ENCODE data around the gene PEX3. TPM values are rescaled to one million over a fixed set of nuclear protein-coding genes. Genes with fewer than 3 reads are reported as not detected.
A peak's percentile ranks its signal among the peaks of the same experiment; 100 is the strongest.

PEX3 gene
- total and polyA plus RNA-seq, 10 donors = 9.0 to 21.2 (median 14.4) TPM

- 82 to 88% (median 86%) methylated on average over 2 of the region's 2 CpGs for WGBS, 5 donors
- TF ChIP-seq POLR2A (IDR thresholded peaks at IDR 0.05) = no peak
- TF ChIP-seq, protein P1, sequence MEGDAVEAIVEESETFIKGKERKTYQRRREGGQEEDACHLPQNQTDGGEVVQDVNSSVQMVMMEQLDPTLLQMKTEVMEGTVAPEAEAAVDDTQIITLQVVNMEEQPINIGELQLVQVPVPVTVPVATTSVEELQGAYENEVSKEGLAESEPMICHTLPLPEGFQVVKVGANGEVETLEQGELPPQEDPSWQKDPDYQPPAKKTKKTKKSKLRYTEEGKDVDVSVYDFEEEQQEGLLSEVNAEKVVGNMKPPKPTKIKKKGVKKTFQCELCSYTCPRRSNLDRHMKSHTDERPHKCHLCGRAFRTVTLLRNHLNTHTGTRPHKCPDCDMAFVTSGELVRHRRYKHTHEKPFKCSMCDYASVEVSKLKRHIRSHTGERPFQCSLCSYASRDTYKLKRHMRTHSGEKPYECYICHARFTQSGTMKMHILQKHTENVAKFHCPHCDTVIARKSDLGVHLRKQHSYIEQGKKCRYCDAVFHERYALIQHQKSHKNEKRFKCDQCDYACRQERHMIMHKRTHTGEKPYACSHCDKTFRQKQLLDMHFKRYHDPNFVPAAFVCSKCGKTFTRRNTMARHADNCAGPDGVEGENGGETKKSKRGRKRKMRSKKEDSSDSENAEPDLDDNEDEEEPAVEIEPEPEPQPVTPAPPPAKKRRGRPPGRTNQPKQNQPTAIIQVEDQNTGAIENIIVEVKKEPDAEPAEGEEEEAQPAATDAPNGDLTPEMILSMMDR (IDR thresholded peaks at IDR 0.05 in 8 of 11, conservative IDR thresholded peaks at IDR 0.05 in 3 of 11) = no peak
- TF ChIP-seq POLR2AphosphoS5 (IDR thresholded peaks at IDR 0.05) = no peak
- Histone ChIP-seq H3K9me3 (no peaks in the 10 kb centered on the region), H3K27ac (no peak overlapping the region), H3K27me3 (replicated peaks in 1 of 7) (no peaks in the 10 kb centered on the region), H3K36me3 (peaks cover 0 to 7% (median 1%) of the 10 kb centered on the region in 6 donors), H3K4me3 (no peak overlapping the region), H3K4me1 (peaks cover 0 to 6% (median 0%) of the 10 kb centered on the region in 6 donors)
- DNase-seq = no peak
- intact Hi-C loops (cut with DNase I; ENCODE audit: low total_unique reads) = loop anchor here (5.0 kb wide), 2 partner anchors 734 to 859 kb away; no protein-coding TSS in a partner anchor
Observed at GRCh38 chr6:143426026-143426425, 24.6 kb upstream of the PEX3 start.

- Histone ChIP-seq H3K27me3 (replicated peaks in 1 of 7) (no peaks in the 10 kb centered on the region), H3K4me3 (no peak overlapping the region), H3K36me3 (peaks cover 0 to 15% (median 2%) of the 10 kb centered on the region in 6 donors), H3K9me3 (no peaks in the 10 kb centered on the region), H3K4me1 (peaks cover 0 to 6% (median 0%) of the 10 kb centered on the region in 6 donors), H3K27ac (no peak overlapping the region)
- TF ChIP-seq, protein P1 (IDR thresholded peaks at IDR 0.05 in 8 of 11, conservative IDR thresholded peaks at IDR 0.05 in 3 of 11) = peak; percentile 75 to 96 (median 91)
- TF ChIP-seq POLR2AphosphoS5 (IDR thresholded peaks at IDR 0.05) = peak; percentile 45 to 71 (median 60)
- TF ChIP-seq POLR2A (IDR thresholded peaks at IDR 0.05) = no peak
- intact Hi-C loops (cut with DNase I; ENCODE audit: low total_unique reads) = loop anchor here (5.0 kb wide), 2 partner anchors 735 to 860 kb away; no protein-coding TSS in a partner anchor
- peak; percentile 92 for DNase-seq
- WGBS, 5 donors = 20 to 24% (median 20%) methylated on average over 4 of the region's 4 CpGs
Observed at GRCh38 chr6:143427109-143427817, 23.3 kb upstream of the PEX3 start.

DNA sequence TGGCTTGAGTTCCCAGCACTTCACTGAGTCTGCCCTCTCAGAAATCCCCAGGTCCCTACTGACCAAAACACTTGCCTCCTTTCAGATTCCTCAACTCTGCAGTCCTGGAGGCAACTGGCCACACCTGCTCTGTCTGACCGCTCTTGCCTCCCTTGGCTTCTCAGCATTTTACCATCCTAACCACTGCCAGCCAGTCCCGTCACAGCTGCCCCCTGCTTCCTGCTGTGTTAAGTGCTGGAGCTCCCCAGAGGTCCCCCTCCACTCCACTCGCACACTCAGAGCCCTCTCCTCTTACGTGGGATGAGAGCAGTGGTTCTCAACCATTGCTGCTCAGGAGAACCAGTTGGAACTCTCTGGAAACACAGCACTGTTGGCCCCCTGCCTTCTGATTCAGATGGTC is 20.6 kb upstream of the PEX3 start:
- DNase-seq = no peak
- no peak for TF ChIP-seq POLR2A (IDR thresholded peaks at IDR 0.05)
- TF ChIP-seq, protein P1 (IDR thresholded peaks at IDR 0.05 in 8 of 11, conservative IDR thresholded peaks at IDR 0.05 in 3 of 11) = no peak
- no peak for TF ChIP-seq POLR2AphosphoS5 (IDR thresholded peaks at IDR 0.05)
- H3K27ac ChIP-seq = no peak overlapping the region
- peaks cover 0 to 28% (median 3%) of the 10 kb centered on the region in 6 donors for H3K36me3 ChIP-seq
- peaks cover 0 to 6% (median 0%) of the 10 kb centered on the region in 6 donors for H3K4me1 ChIP-seq
- no peak overlapping the region for H3K4me3 ChIP-seq
- intact Hi-C loops (cut with DNase I; ENCODE audit: low total_unique reads) = loop anchor here (5.0 kb wide), 2 partner anchors 738 to 863 kb away; no protein-coding TSS in a partner anchor
- H3K27me3 ChIP-seq (replicated peaks in 1 of 7) = no peaks in the 10 kb centered on the region
- 89 to 97% (median 90%) methylated on average over 4 of the region's 4 CpGs for WGBS, 5 donors
- no peaks in the 10 kb centered on the region for H3K9me3 ChIP-seq

DNA sequence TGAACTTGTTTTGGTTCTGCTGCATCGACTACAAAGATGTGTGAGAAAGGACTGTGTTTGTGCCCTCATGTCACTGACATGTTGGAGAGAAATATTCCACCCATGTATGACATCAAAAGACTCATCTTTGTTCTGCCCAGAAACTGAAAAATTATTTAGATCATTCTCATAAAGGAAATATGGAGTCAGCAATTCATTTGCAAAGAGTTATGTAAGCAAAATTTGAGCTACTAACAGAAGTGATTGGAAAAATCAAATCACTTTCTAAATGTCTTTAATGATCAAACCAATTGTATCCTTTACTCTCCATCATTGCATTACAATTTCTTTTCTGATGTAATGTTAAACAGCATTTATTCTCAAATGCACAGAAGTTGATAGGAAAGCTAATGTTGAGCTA is 19.4 kb upstream of the PEX3 start:
- no peaks in the 10 kb centered on the region for H3K27me3 ChIP-seq (replicated peaks in 1 of 7)
- peaks cover 0 to 6% (median 0%) of the 10 kb centered on the region in 6 donors for H3K4me1 ChIP-seq
- no peaks in the 10 kb centered on the region for H3K9me3 ChIP-seq
- no peak for TF ChIP-seq POLR2A (IDR thresholded peaks at IDR 0.05)
- no peak for TF ChIP-seq POLR2AphosphoS5 (IDR thresholded peaks at IDR 0.05)
- TF ChIP-seq, protein P1 (IDR thresholded peaks at IDR 0.05 in 8 of 11, conservative IDR thresholded peaks at IDR 0.05 in 3 of 11) = no peak
- intact Hi-C loops (cut with DNase I; ENCODE audit: low total_unique reads) = no loop called here
- WGBS, 5 donors = 79 to 95% (median 87%) methylated on average over 1 of the region's 1 CpG
- no peak overlapping the region for H3K4me3 ChIP-seq
- H3K36me3 ChIP-seq = peaks cover 0 to 31% (median 3%) of the 10 kb centered on the region in 6 donors
- H3K27ac ChIP-seq = no peak overlapping the region
- DNase-seq = no peak
